Upper lobe of left lung (tissue), 6 donors: Measurements from ENCODE around the gene HCN3. TPM values are rescaled to one million over a fixed set of nuclear protein-coding genes. Genes with fewer than 3 reads are reported as not detected.
A peak's percentile ranks its signal among the peaks of the same experiment; 100 is the strongest.

Experiments
- ATAC-seq, 2 donors: fragments of 200-7000 bp; cut with Tn5 transposase; one replicate each; pipeline ENCODE4 v1.9.1; 2022; ENCODE audit warnings: mild to moderate bottlenecking in 2 of 2, moderate library complexity in 2 of 2; ENCODE audit not compliant: low FRiP score in 2 of 2
- DNase-seq, 2 donors: peaks; one replicate each; pipeline ENCODE4 v3.0.0-alpha.2; 2019 to 2020
- H3K27ac ChIP-seq, 4 donors: fragments of 200-600 bp; sonication (generic); one replicate each; pipeline ENCODE4 v1.5.1; 2016 to 2019
- H3K27me3 ChIP-seq, 4 donors: fragments of 200-600 bp; sonication (generic); one replicate each; pipeline ENCODE4 v1.5.1; 2017 to 2019
- H3K36me3 ChIP-seq, 4 donors: fragments of 200-600 bp; sonication (generic); one replicate each; pipeline ENCODE4 v1.5.1; 2016 to 2019
- H3K4me1 ChIP-seq, 4 donors: fragments of 200-600 bp; sonication (generic); one replicate each; pipeline ENCODE4 v1.5.1; 2018 to 2019
- H3K4me3 ChIP-seq, 4 donors: fragments of 200-600 bp; sonication (generic); one replicate each; pipeline ENCODE4 v1.5.1; 2017 to 2019; ENCODE audit warnings: mild to moderate bottlenecking in 2 of 4, moderate library complexity in 1 of 4
- H3K9me3 ChIP-seq, 4 donors: fragments of 200-600 bp; sonication (generic); one replicate each; pipeline ENCODE4 v1.5.1; 2018 to 2019
- EP300 ChIP-seq, 4 donors: sonication (generic); formaldehyde crosslinking; IDR thresholded peaks; one replicate each; pipeline ENCODE4 v1.5.1; 2017; ENCODE audit warnings: antibody characterized with exemption in 4 of 4, control low read depth in 2 of 4
- POLR2A ChIP-seq, 4 donors: fragments of 450-650 bp; IDR thresholded peaks; one replicate each; pipeline ENCODE4 v1.5.1; 2016 to 2017; ENCODE audit warnings: antibody characterized with exemption in 4 of 4, mild to moderate bottlenecking in 2 of 4
- POLR2AphosphoS5 ChIP-seq, 2 donors: sonication (generic); formaldehyde crosslinking; IDR thresholded peaks; one replicate each; pipeline ENCODE4 v1.5.1; 2017; ENCODE audit warnings: antibody characterized with exemption in 2 of 2
- WGBS, 2 donors: methylation state at CpG; one replicate each; pipeline ENCODE4 v1.1.5; 2017 to 2018; 5-methylcytosine and 5-hydroxymethylcytosine counted together
- total RNA-seq, 6 donors: library from RNA; depleted of rRNA in 4 of 6; stranded (reverse); fragments of >200 nt in 4 of 6; gene quantifications; one replicate each; pipeline versions ENCODE4 v1.1.0 to v1.2.1, GENCODE V29; 2016 to 2021
- TF ChIP-seq, protein P1 (sequence below), 6 experiments: fragments of 450-650 bp in 4 of 6; fragments of 200-600 bp in 2 of 6; sonication (generic) in 2 of 6; IDR thresholded peaks; one replicate each; pipeline ENCODE4 v1.5.1; 2016 to 2019; ENCODE audit warnings: antibody characterized with exemption in 6 of 6
- donor health status: DM: no; HTN: no; CAD: no; lungs with moderate emphysema.
- donor health status: DM: no; HTN: yes; CAD: no; lungs with severe emphysema.

Gene HCN3
- total RNA-seq, 6 donors from 2014 or later: 1.1 to 6.3 (median 2.6) TPM

DNA sequence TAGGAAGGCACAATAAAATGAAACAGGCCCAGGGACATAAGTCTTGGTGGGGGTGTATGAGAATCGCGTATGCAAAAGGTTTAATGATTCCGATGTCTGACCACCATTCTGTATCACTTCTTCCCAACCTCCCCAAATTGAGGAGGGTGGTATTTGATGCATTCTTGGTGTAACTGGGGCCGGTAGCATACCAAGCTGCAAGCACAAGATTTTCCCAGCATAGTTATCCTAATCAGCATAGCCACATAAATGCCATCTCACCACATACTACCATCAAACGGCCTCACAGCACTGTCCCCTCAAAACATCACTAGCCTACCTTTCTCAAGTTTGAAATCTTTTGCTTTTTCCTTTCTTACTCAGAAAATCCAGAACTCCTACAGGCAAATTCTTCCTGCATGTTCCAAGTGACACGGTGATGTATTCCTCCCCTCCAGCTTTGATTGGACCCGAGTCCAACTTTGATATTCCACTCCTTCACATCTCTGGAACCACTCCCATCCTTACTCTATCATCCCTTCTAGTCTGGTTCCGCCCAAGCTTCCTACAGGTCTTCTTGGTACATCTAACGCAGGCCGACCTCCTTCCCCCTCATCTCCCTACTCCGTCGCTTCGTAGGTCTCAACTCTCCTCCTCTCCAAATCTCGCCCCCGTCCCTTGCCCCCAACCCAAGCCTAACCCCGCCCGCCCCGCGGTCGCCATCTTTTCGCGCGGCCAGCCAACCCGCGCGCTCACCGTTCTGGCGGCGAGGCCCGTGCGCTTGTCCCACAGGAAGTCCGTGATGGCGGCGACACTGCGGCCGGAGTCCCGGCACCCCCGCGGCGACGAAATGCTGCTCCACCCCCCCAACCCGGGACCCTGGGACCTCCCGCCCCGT is 4.6 kb upstream of the HCN3 start:
- DNase-seq: no peak
- TF ChIP-seq EP300 (IDR thresholded peaks at IDR 0.05) (no peak), POLR2AphosphoS5 (IDR thresholded peaks at IDR 0.05) (no peak), POLR2A (IDR thresholded peaks at IDR 0.05) (no peak)
- TF ChIP-seq, protein P1, sequence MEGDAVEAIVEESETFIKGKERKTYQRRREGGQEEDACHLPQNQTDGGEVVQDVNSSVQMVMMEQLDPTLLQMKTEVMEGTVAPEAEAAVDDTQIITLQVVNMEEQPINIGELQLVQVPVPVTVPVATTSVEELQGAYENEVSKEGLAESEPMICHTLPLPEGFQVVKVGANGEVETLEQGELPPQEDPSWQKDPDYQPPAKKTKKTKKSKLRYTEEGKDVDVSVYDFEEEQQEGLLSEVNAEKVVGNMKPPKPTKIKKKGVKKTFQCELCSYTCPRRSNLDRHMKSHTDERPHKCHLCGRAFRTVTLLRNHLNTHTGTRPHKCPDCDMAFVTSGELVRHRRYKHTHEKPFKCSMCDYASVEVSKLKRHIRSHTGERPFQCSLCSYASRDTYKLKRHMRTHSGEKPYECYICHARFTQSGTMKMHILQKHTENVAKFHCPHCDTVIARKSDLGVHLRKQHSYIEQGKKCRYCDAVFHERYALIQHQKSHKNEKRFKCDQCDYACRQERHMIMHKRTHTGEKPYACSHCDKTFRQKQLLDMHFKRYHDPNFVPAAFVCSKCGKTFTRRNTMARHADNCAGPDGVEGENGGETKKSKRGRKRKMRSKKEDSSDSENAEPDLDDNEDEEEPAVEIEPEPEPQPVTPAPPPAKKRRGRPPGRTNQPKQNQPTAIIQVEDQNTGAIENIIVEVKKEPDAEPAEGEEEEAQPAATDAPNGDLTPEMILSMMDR (IDR thresholded peaks at IDR 0.05): no peak
- H3K27me3 ChIP-seq: no peaks in the 10 kb centered on the region

GRCh38 chr1:155273343-155274245 is 3.7 kb upstream of the HCN3 start, which contains the start of gene CLK2:
Gene CLK2 (minus strand): TSS chr1:155273504. CDS start chr1:155270977, 2,527 bp downstream.
- Histone ChIP-seq H3K36me3 (peaks cover 16 to 25% (median 22%) of the 10 kb centered on the region in 4 donors), H3K27ac (peak within 1 kb of the TSS; percentile 94 to 99 (median 97)), H3K4me1 (peaks cover 28 to 47% (median 31%) of the 10 kb centered on the region in 4 donors), H3K27me3 (no peaks in the 10 kb centered on the region), H3K9me3 (no peaks in the 10 kb centered on the region), H3K4me3 (peak within 1 kb of the TSS; percentile 64 to 99 (median 88))
- ATAC-seq: peak; percentile 94 to 95
- peak; percentile 96 to 100 for DNase-seq
- TF ChIP-seq POLR2AphosphoS5 (IDR thresholded peaks at IDR 0.05): peak; percentile 96 to 97
- peak in 1 of 4 donors; percentile 53 for TF ChIP-seq EP300 (IDR thresholded peaks at IDR 0.05)
- TF ChIP-seq, protein P1 (IDR thresholded peaks at IDR 0.05): peak in 2 of 6 experiments; percentile 8
- TF ChIP-seq POLR2A (IDR thresholded peaks at IDR 0.05): peak in 3 of 4 donors; percentile 27 to 91 (median 48)
- WGBS, 2 donors: 31 to 36% methylated on average over 20 to 29 of the region's 61 CpGs

More for the DNA sequence above, 4.6 kb upstream of the HCN3 start:
- peak; percentile 5 to 68 for ATAC-seq
- Histone ChIP-seq H3K4me3 (peak overlapping the region; percentile 64 to 99 (median 88)), H3K36me3 (peaks cover 23 to 34% (median 30%) of the 10 kb centered on the region in 4 donors), H3K27ac (peak overlapping the region; percentile 94 to 99 (median 97)), H3K4me1 (peaks cover 19 to 39% (median 23%) of the 10 kb centered on the region in 4 donors), H3K9me3 (no peaks in the 10 kb centered on the region)
- WGBS, 2 donors: 7% methylated on average over 27 to 37 of the region's 44 CpGs

GRCh38 chr1:155277902-155278688 is 832 bp downstream of the HCN3 start:
- WGBS, 2 donors: 2 to 3% methylated on average over 10 to 16 of the region's 29 CpGs
- peak; percentile 39 to 41 for ATAC-seq
- Histone ChIP-seq H3K36me3 (no peaks in the 10 kb centered on the region), H3K4me1 (peaks cover 14 to 27% (median 19%) of the 10 kb centered on the region in 4 donors), H3K9me3 (no peaks in the 10 kb centered on the region), H3K27me3 (no peaks in the 10 kb centered on the region), H3K27ac (peak overlapping the region in 3 of 4 donors; percentile 1 to 77 (median 64)), H3K4me3 (peak overlapping the region; percentile 67 to 88 (median 71))
- TF ChIP-seq, protein P1 (IDR thresholded peaks at IDR 0.05): peak in 3 of 6 experiments; percentile 10 to 41 (median 13)
- TF ChIP-seq POLR2A (IDR thresholded peaks at IDR 0.05): no peak
- DNase-seq: peak; percentile 61 to 93

DNA sequence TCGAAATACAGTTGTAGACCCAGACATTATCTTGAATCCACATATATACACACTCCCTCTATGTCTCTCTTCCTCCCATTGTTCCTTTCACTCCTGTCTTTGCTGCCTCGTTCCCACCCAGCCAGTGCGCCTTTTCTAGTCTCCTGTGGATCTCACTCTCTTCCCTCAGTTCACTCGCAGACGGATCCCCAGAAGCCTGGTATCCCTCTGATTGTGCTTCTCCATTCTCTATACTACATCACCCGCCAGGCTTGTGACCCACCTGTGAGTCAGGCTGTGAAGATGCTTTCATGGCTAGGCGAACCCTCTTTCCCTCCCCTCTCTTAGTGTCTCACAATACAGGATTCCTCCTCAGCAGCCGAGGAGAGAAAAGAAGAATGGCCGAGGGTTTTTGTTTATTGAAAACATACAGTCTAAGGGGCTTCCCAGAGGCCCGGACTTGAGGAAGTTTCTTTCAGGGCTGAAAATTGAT is 1.5 kb downstream of the HCN3 start:
- no peak overlapping the region for H3K27ac ChIP-seq
- no peak for TF ChIP-seq EP300 (IDR thresholded peaks at IDR 0.05)
- TF ChIP-seq POLR2AphosphoS5 (IDR thresholded peaks at IDR 0.05): no peak
- TF ChIP-seq POLR2A (IDR thresholded peaks at IDR 0.05): no peak
- TF ChIP-seq, protein P1 (IDR thresholded peaks at IDR 0.05): no peak
- H3K36me3 ChIP-seq: no peaks in the 10 kb centered on the region
- H3K4me3 ChIP-seq: peak overlapping the region in 1 of 4 donors; percentile 73
- no peak for ATAC-seq
- WGBS, 2 donors: 47 to 49% methylated on average over 10 of the region's 10 CpGs
- peaks cover 13 to 25% (median 18%) of the 10 kb centered on the region in 4 donors for H3K4me1 ChIP-seq
- H3K9me3 ChIP-seq: no peaks in the 10 kb centered on the region
- H3K27me3 ChIP-seq: no peaks in the 10 kb centered on the region
- no peak for DNase-seq
